NK-92 (cell line): ENCODE measurements around the gene ANKS1A.

Experiments
- DNase-seq: peaks from one replicate; lab custom pipeline; 2025; ENCODE audit not compliant: unreplicated experiment; lab: John Stamatoyannopoulos, UW

Gene ANKS1A

DNA sequence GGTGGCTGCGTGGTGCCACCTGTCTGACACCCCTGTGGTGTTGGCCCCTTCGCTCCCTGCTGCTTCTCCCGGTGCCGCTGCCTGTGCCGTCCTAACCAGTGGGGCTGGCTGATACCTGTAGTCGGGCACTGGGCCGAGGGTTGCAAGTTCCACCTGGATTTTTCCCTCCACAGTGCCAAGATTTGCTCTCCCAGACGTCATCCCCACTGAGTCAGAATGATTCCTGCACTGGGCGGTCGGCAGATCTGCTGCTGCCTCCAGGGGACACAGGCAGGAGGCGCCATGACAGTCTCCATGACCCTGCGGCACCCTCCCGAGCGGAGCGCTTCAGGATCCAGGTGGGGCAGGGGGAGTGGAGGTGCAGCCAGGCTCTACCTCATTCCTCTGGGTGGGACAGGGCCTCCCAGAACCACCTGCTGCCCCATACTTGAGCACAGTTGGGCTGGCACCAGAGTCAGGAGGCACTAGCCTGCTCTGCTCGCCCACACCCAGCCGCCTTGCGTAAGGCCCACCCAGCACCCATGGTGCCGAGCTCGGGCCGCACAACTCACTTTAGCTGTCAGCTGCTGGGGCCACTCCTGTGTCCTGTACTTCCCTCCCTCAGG lies 191.9 kb downstream of the ANKS1A start:
- DNase-seq, result no peak

GRCh38 chr6:35081426-35081851 lies 192.4 kb downstream of the ANKS1A start:
- DNase-seq, result no peak

- DNase-seq, result no peak
Observed at GRCh38 chr6:35082046-35082732, 193.1 kb downstream of the ANKS1A start.

- no peak for DNase-seq
Observed at GRCh38 chr6:35082733-35083403, 193.8 kb downstream of the ANKS1A start.

- DNase-seq, result no peak
Observed at GRCh38 chr6:35083507-35083906, 194.5 kb downstream of the ANKS1A start.

DNA sequence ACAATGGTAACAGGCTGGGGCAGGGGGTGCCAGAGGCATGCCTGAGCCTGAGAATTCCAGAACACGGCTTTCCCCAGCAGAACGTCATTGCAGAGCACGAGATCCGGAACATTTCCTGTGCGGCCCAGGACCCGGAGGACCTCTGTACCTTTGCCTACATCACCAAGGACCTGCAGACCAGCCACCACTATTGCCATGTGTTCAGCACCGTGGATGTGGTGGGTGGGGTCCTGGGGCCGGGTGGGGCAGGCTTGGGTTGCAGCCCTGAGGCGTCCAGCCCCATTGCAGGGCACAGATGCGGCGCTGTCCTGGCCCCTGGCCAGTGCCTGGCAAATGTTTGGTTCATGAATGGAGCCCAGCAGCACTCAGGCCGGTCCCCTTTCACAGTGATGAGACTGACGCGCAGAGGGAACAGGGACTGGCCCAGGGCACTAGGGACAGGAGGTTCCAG lies 195.0 kb downstream of the ANKS1A start:
- DNase-seq, result no peak

GRCh38 chr6:35084511-35085203 lies 195.6 kb downstream of the ANKS1A start:
- no peak for DNase-seq

DNA sequence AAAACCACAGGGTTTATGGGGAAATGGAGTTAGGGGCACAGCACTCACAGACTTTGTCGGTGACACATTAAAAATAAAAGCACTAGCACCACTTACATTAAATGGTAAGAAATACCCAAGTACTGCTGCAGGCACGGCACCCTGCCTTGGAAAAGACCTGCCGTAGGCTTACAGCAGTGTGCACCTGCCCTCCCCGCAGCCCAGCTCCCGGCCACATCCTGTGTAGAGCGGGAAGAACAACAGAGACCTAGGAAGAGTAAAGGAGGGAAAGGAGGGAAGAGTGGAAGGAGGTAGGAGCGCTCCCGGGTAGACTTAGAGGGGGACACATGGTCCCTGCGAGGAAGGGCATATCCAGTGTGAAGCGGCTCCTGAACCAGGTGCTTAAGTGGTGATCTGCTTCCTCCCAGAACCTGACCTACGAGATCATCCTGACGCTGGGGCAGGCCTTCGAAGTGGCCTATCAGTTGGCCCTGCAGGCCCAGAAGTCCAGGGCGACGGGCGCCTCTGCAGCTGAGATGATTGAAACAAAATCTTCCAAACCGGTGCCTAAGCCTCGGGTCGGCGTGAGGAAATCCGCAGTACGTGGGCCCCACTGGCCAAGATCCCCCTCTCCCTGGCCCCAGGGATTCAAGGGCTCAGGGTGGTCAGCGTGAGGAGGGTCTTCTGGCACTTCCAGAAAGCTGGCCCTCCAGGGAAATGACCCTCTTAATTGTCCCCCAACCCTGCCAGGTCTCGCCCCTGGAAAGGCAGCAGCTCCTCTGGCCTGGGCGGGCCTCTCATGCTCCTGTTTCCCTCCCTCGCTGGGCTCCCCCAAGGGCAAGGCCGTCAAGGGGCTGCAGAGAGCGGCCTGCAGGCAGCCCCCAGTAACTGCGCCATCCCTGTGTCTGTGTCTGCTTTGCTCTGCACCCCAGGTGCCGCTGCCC lies 196.6 kb downstream of the ANKS1A start:
- DNase-seq, result no peak

DNA sequence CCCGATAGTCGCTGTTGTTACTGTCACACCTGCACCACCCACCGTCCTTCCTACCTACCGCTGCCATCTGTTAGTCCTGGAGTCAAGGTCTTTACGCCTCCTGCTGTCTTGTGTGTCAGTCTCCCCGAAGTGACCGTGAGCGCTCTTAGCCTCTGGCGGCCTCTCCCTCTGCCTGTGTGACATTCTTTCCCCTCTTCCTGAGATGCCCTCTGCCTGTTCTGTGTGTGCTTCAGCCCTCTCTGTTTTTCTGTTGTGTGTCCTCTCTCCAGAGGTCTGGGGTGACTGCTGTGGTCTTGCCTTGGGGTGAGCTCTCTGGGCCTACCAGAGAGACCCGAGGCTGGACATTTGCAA lies 197.2 kb downstream of the ANKS1A start:
- DNase-seq, result no peak

GRCh38 chr6:35086636-35087360 lies 197.7 kb downstream of the ANKS1A start:
- no peak for DNase-seq

DNA sequence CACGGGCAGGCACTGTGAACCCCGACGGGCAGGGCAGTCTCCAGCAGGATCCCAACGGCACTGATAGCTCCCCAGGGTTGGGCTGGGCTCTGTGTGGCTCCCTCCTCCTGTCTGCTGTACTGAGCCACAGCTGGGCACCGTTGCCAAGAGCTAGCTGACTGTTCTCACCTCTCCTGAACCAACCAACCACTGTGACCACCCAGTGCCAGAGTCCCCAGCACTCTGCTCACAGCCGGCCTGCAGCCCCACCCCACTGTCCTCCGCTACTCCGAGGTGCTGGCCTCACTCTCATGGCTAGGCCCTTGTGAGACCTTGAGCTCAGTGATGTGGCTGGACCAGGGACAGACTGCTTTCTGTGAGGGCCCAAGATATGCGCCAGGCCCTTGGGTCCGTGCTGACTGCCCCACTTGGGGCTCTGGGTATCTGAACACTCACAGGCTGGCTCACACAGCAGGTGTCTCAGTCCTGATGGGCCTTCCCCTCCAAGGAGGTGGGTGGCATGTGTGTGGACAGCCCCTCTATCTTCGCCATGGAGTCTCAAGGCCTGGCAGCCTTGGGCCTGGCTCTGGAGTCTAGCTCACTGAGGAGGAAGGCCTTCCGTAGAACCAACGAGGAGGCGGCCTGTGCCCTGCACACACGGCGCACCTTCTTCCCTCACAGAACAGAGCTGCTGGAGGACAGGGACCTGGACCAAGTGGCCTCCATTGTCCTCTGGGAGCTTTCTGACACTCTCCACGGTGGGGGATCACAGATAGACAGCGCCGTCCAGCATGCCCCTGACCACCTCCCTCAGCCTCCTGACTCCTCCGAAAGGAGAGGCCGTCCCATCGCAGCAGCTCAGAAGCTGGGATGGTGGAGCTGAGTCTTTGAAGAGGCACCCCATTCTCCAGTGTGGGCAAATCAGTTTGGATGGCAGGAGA lies 198.6 kb downstream of the ANKS1A start:
- no peak for DNase-seq

GRCh38 chr6:35088281-35089215 lies 199.5 kb downstream of the ANKS1A start:
- no peak for DNase-seq

DNA sequence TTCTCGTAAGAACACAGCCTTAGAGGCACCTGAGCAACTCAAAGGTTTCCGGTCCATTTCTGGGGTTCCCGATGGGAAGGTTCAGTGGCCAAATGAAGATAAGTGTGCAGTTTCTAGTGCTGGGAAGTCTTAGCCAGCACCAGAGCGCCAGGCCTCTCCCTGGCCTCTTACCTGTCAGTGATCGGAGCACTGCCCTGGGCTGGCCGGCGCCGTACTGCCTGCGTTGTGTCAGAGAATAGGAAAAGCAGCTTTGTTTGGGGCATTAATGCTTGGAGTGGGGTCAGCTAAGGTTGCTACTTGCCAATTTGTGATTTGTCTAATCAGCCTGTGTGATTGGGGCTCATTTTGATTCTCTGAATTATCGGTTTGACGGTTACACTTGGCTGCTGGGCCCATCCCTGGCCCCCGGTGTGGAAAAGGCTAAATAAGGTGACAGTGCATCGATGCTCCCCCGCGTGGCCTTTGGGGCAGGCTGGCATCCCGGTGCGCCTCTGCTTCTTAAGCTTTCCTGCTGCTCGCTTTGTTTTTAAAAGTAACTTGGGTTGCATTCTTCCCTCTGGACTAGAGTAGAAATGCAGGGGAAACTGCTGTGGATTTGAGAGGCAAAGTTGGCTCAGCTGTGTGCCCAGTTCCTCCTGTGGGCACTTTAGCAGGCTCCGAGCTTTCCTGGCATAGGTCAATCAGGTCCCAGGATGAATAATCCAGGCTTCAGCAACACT lies 200.3 kb downstream of the ANKS1A start:
- DNase-seq, result no peak

DNA sequence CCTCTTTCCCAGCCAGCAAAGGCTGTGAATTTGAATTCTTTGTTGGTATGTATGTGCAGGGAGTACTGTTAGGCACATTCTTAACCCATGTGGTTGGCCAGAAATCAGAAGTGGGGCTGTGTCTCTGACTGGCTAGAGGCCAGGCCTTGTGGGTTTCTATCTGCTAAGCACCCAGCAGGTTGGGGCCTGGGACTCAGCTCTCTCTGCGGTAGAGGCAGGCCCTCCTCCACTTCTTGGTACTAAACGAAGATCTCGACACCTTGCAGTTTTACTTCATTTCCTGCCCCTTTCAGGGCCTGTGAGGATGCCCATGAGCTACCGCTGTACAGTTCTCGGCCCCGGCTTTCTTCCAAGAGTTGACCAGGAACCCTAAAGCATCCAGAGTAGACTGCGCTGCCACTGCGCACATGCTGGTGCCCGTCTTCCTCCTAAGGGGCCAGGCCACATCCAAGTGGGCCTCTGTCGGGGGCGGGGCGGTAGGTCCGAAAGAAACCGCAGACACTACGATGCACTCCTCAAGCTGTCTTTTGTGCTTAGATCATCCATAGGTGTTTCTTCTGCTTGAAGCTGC lies 201.0 kb downstream of the ANKS1A start:
- DNase-seq, result no peak

- no peak for DNase-seq
Observed at GRCh38 chr6:35090734-35091133, 201.7 kb downstream of the ANKS1A start.

DNA sequence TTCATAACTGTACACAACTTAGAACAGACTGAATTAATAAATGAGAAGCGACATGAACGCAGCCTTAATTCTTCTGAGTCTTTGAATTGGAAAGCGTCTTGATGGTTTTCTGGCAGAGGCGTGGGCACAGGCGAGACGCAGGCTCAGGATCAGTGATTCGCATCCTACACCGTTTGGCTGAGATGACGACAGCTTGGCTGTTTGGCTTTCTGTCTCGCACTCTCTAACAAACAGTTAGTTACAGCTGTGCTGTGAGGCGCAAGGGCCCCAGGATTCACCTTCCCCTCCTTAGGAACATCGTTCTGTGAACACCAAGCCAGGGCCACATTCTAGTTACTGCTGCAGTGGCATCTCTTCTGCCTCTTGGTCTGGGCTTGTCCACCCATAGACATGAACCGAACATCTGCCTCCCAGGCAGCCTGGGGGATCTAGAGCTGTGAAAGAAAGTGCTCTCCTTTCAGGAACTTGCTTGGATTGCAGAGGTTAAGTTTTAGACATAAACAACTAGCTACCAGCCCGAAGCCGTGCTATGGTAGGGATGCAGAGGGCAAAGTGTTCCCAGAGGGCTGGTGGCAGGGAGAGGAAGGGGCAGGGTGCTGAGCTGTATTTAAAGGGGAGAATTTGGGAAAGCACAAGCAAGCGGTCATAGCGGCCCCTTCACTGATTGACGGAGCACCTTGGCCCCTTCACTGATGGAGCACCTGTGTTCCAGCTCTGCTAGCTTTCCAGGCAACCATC lies 202.5 kb downstream of the ANKS1A start:
- no peak for DNase-seq
